Thyroid gland (tissue), 4 donors: ENCODE data around the gene MYOF. TPM values are rescaled to one million over a fixed set of nuclear protein-coding genes. Genes with fewer than 3 reads are reported as not detected.

Experiments
- DNase-seq, 2 donors: peaks; one replicate each; pipeline ENCODE4 v3.0.0-alpha.2; 2019
- H3K27ac ChIP-seq, 3 donors: fragments of 200-600 bp; sonication (generic); 1 replicate in 2 of 3; 2 replicates in 1 of 3; pipeline ENCODE4 v1.5.1; 2016 to 2019; ENCODE audit warnings: mild to moderate bottlenecking in 1 of 3, moderate library complexity in 1 of 3
- H3K27me3 ChIP-seq: fragments of 200-600 bp; sonication (generic); one replicate; pipeline ENCODE4 v1.5.1; 2019
- H3K36me3 ChIP-seq, 2 donors: fragments of 200-600 bp; sonication (generic); one replicate each; pipeline ENCODE4 v1.5.1; 2016 to 2019
- H3K4me1 ChIP-seq, 2 donors: fragments of 200-600 bp; sonication (generic); one replicate each; pipeline ENCODE4 v1.5.1; 2017 to 2019
- H3K4me3 ChIP-seq, 3 donors: fragments of 200-600 bp; sonication (generic); replicated peaks in 1 of 3; 1 replicate in 2 of 3; 2 replicates in 1 of 3; pipeline ENCODE4 v1.5.1; 2016; ENCODE audit warnings: mild to moderate bottlenecking in 1 of 3
- H3K9me3 ChIP-seq: fragments of 200-600 bp; sonication (generic); one replicate; pipeline ENCODE4 v1.5.1; 2017
- CTCF ChIP-seq, 6 experiments: fragments of 200-600 bp in 3 of 6; fragments of 450-650 bp in 3 of 6; sonication (generic) in 3 of 6; IDR thresholded peaks; one replicate each; pipeline ENCODE4 v1.5.1; 2016 to 2019; ENCODE audit warnings: antibody characterized with exemption in 6 of 6, mild to moderate bottlenecking in 2 of 6, inconsistent platforms in 1 of 6, moderate library complexity in 1 of 6
- POLR2A ChIP-seq, 2 donors: fragments of 450-650 bp; IDR thresholded peaks; one replicate each; pipeline ENCODE4 v1.6.1; 2017; ENCODE audit warnings: antibody characterized with exemption in 2 of 2, mild to moderate bottlenecking in 2 of 2, moderate library complexity in 1 of 2
- WGBS, 2 donors: methylation state at CpG; one replicate each; pipeline ENCODE4 v1.1.5; 2017; 5-methylcytosine and 5-hydroxymethylcytosine counted together
- intact Hi-C: fragments of 100-400 bp; cut with DNase I; formaldehyde crosslinking; loops from one replicate; pipeline ENCODE4 v1.15.1; 2023
- total RNA-seq, 4 donors: library from RNA; depleted of rRNA; stranded (reverse); fragments of >200 nt; gene quantifications; one replicate each; pipeline ENCODE4 v1.2.3, GENCODE V29; 2016

The MYOF gene
- total RNA-seq, 4 donors from 2014 or later, result 72.3 to 210 (median 118) TPM

GRCh38 chr10:93406364-93407145, 75.6 kb downstream of the MYOF start:
- H3K9me3 ChIP-seq, result no peaks in the 10 kb centered on the region
- peaks cover 6 to 9% of the 10 kb centered on the region in 2 donors for H3K36me3 ChIP-seq
- intact Hi-C loops, result no loop called here
- H3K27ac ChIP-seq, result no peak overlapping the region
- TF ChIP-seq CTCF (IDR thresholded peaks at IDR 0.05) (no peak), POLR2A (IDR thresholded peaks at IDR 0.05) (no peak)
- WGBS, 2 donors, result 80 to 86% methylated on average over 11 of the region's 11 CpGs
- no peak overlapping the region for H3K4me3 ChIP-seq
- no peaks in the 10 kb centered on the region for H3K27me3 ChIP-seq
- H3K4me1 ChIP-seq, result no peaks in the 10 kb centered on the region
- no peak for DNase-seq

GRCh38 chr10:93404048-93404354, 78.1 kb downstream of the MYOF start:
- TF ChIP-seq POLR2A (IDR thresholded peaks at IDR 0.05) (no peak), CTCF (IDR thresholded peaks at IDR 0.05) (no peak)
- H3K27ac ChIP-seq, result no peak overlapping the region
- H3K4me1 ChIP-seq, result no peaks in the 10 kb centered on the region
- no peaks in the 10 kb centered on the region for H3K27me3 ChIP-seq
- H3K4me3 ChIP-seq, result no peak overlapping the region
- no peak for DNase-seq
- 77 to 78% methylated on average over 3 of the region's 3 CpGs for WGBS, 2 donors
- peaks cover 6 to 19% of the 10 kb centered on the region in 2 donors for H3K36me3 ChIP-seq
- H3K9me3 ChIP-seq, result no peaks in the 10 kb centered on the region
- intact Hi-C loops, result no loop called here

GRCh38 chr10:93403152-93404047, 78.7 kb downstream of the MYOF start:
- intact Hi-C loops, result no loop called here
- TF ChIP-seq CTCF (IDR thresholded peaks at IDR 0.05), result no peak
- no peak for TF ChIP-seq POLR2A (IDR thresholded peaks at IDR 0.05)
- Histone ChIP-seq H3K4me1 (no peaks in the 10 kb centered on the region), H3K27ac (no peak overlapping the region), H3K27me3 (no peaks in the 10 kb centered on the region), H3K4me3 (no peak overlapping the region), H3K36me3 (peaks cover 6 to 16% of the 10 kb centered on the region in 2 donors), H3K9me3 (no peaks in the 10 kb centered on the region)
- DNase-seq, result no peak
- WGBS, 2 donors, result 95 to 100% methylated on average over 1 of the region's 1 CpG

GRCh38 chr10:93402192-93402591, 79.9 kb downstream of the MYOF start:
- intact Hi-C loops, result no loop called here
- peaks cover 6 to 16% of the 10 kb centered on the region in 2 donors for H3K36me3 ChIP-seq
- WGBS, 2 donors, result 66 to 67% methylated on average over 6 of the region's 6 CpGs
- no peak overlapping the region for H3K4me3 ChIP-seq
- H3K9me3 ChIP-seq, result no peaks in the 10 kb centered on the region
- no peak overlapping the region for H3K27ac ChIP-seq
- TF ChIP-seq POLR2A (IDR thresholded peaks at IDR 0.05) (no peak), CTCF (IDR thresholded peaks at IDR 0.05) (no peak)
- DNase-seq, result no peak
- no peaks in the 10 kb centered on the region for H3K27me3 ChIP-seq
- no peaks in the 10 kb centered on the region for H3K4me1 ChIP-seq

GRCh38 chr10:93398528-93398927, 83.6 kb downstream of the MYOF start:
- DNase-seq, result no peak
- WGBS, 2 donors, result 75 to 84% methylated on average over 3 of the region's 3 CpGs
- intact Hi-C loops, result no loop called here
- no peaks in the 10 kb centered on the region for H3K9me3 ChIP-seq
- H3K27me3 ChIP-seq, result no peaks in the 10 kb centered on the region
- no peak overlapping the region for H3K4me3 ChIP-seq
- peaks cover 0 to 5% of the 10 kb centered on the region in 2 donors for H3K4me1 ChIP-seq
- TF ChIP-seq POLR2A (IDR thresholded peaks at IDR 0.05) (no peak), CTCF (IDR thresholded peaks at IDR 0.05) (no peak)
- no peak overlapping the region for H3K27ac ChIP-seq
- peaks cover 3 to 13% of the 10 kb centered on the region in 2 donors for H3K36me3 ChIP-seq
